ENCODE data around the gene ZBTB6.

Gene ZBTB6

GRCh38 chr9:122866079-122866478, 47.0 kb downstream of the ZBTB6 start:
- Histone ChIP-seq H3K9me3 (ENCODE audit: control insufficient read depth, insufficient read depth, low read depth, low read length) (no peaks in the 10 kb centered on the region), H3K36me3 (ENCODE audit: control insufficient read depth in 2 of 2, insufficient read depth in 1 of 2, low read length in 2 of 2) (peaks cover 11 to 54% of the 10 kb centered on the region in 2 experiments), H3K4me1 (ENCODE audit: control insufficient read depth, insufficient read depth, low read length) (no peaks in the 10 kb centered on the region), H3K4me3 (ENCODE audit: low read depth, low read length) (no peak overlapping the region), H3K27ac (ENCODE audit: extremely low read depth, low read depth, low read length) (no peak overlapping the region)
- ChIA-PET CTCF (interaction anchor here (0.6 kb wide), 1 partner anchor 605 kb away, joined by 3 read pairs; no protein-coding TSS in a partner anchor), POLR2A (no interaction called here)
- TF ChIP-seq ZNF791 (tag by site-specific recombination; IDR thresholded peaks at IDR 0.05) (no peak), ZNF391 (tag by site-specific recombination; IDR thresholded peaks at IDR 0.05; ENCODE audit: borderline replicate concordance, low read depth) (no peak), GFI1B (tag by site-specific recombination; IDR thresholded peaks at IDR 0.05) (no peak), ZNF555 (tag by site-specific recombination; conservative IDR thresholded peaks at IDR 0.05) (no peak), RBAK (tag by site-specific recombination; IDR thresholded peaks at IDR 0.05) (no peak), ZNF248 (tag by site-specific recombination; IDR thresholded peaks at IDR 0.05) (no peak), SCRT1 (tag by site-specific recombination; IDR thresholded peaks at IDR 0.05; ENCODE audit: borderline replicate concordance) (no peak), ZNF560 (tag by site-specific recombination; IDR thresholded peaks at IDR 0.05; ENCODE audit: borderline replicate concordance) (no peak), INSM2 (tag by site-specific recombination; IDR thresholded peaks at IDR 0.05) (no peak), ZNF658 (tag by site-specific recombination; IDR thresholded peaks at IDR 0.05) (no peak), ZNF639 (tag by site-specific recombination; IDR thresholded peaks at IDR 0.05) (no peak), ZBTB26 (tag by site-specific recombination; optimal IDR thresholded peaks at IDR 0.05) (no peak), ZBTB48 (tag by site-specific recombination; IDR thresholded peaks at IDR 0.05) (no peak), ZNF561 (tag by site-specific recombination; IDR thresholded peaks at IDR 0.05; ENCODE audit: borderline replicate concordance) (no peak)
- TF ChIP-seq, protein P1, sequence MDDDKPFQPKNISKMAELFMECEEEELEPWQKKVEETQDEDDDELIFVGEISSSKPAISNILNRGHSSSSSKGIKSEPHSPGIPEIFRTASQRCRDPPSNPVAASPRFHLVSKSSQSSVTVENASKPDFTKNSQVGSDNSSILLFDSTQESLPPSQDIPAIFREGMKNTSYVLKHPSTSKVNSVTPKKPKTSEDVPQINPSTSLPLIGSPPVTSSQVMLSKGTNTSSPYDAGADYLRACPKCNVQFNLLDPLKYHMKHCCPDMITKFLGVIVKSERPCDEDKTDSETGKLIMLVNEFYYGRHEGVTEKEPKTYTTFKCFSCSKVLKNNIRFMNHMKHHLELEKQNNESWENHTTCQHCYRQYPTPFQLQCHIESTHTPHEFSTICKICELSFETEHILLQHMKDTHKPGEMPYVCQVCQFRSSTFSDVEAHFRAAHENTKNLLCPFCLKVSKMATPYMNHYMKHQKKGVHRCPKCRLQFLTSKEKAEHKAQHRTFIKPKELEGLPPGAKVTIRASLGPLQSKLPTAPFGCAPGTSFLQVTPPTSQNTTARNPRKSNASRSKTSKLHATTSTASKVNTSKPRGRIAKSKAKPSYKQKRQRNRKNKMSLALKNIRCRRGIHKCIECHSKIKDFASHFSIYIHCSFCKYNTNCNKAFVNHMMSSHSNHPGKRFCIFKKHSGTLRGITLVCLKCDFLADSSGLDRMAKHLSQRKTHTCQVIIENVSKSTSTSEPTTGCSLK (tag by site-specific recombination; IDR thresholded peaks at IDR 0.05) = no peak

DNA sequence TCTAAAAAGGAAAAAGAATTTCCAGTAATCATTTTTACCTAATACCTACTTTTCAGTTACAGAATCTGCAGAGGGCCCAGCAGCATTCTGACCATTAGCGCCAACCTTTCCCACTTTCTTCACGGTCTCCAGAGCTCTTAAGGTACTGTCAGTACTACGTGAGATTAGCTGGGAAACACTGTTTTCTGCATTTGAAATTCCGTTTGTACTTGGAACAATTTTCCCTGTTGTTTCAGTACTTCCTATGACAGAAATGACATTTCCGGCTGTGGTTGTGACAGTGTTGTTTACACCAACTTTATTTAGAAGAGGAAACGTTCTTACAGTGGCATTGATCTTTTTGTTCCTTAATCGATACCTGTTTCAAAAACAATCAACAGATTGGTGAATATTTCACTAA, 47.8 kb downstream of the ZBTB6 start:
- POLR2A ChIA-PET = no interaction called here
- H3K9me3 ChIP-seq (ENCODE audit: control insufficient read depth, insufficient read depth, low read depth, low read length) = no peaks in the 10 kb centered on the region
- H3K27ac ChIP-seq (ENCODE audit: extremely low read depth, low read depth, low read length) = no peak overlapping the region
- peaks cover 7 to 49% of the 10 kb centered on the region in 2 experiments for H3K36me3 ChIP-seq (ENCODE audit: control insufficient read depth in 2 of 2, insufficient read depth in 1 of 2, low read length in 2 of 2)
- TF ChIP-seq ZNF423 (tag by site-specific recombination; IDR thresholded peaks at IDR 0.05) = no peak
- TF ChIP-seq ZNF394 (tag by site-specific recombination; IDR thresholded peaks at IDR 0.05; ENCODE audit: borderline replicate concordance) = no peak
- no peak for TF ChIP-seq FEZF1 (tag by site-specific recombination; IDR thresholded peaks at IDR 0.05)
- TF ChIP-seq ZNF561 (tag by site-specific recombination; IDR thresholded peaks at IDR 0.05; ENCODE audit: borderline replicate concordance) = no peak
- no peak for TF ChIP-seq TCF7L2 (IDR thresholded peaks at IDR 0.05; ENCODE audit: borderline replicate concordance, low read depth, low read length)
- no peak overlapping the region for H3K4me3 ChIP-seq (ENCODE audit: low read depth, low read length)
- H3K4me1 ChIP-seq (ENCODE audit: control insufficient read depth, insufficient read depth, low read length) = no peaks in the 10 kb centered on the region
- CTCF ChIA-PET = interaction anchor here (0.6 kb wide), 1 partner anchor 605 kb away, joined by 3 read pairs; no protein-coding TSS in a partner anchor

Measured in HEK293 (cell line).